B cell (primary cell): ENCODE measurements around the gene CDK6. TPM values are rescaled to one million over a fixed set of nuclear protein-coding genes. Genes with fewer than 3 reads are reported as not detected.

Experiments
- ATAC-seq: fragments of 200-7000 bp; cut with Tn5 transposase; one replicate; pipeline ENCODE4 v1.10.0; 2021; ENCODE audit warnings: low read depth, mild to moderate bottlenecking, moderate number of reproducible peaks, moderate library complexity
- CTCF ChIA-PET: fragments of 350-600 bp; sonication (Branson Sonifier 250); formaldehyde crosslinking; loops from one replicate; lab custom pipeline; 2021; ENCODE audit warnings: antibody characterized with exemption, inconsistent platforms; lab: Charles Lee
- POLR2A ChIA-PET: fragments of 350-600 bp; sonication (Branson Sonifier 250); formaldehyde crosslinking; loops from one replicate; lab custom pipeline; 2021; ENCODE audit warnings: antibody characterized with exemption; lab: Charles Lee
- DNase-seq: peaks from one replicate; pipeline ENCODE4 v3.0.0; 2013
- H2AFZ ChIP-seq: 2 replicates; pipeline ENCODE4 v1.6.1; 2012; ENCODE audit warnings: mild to moderate bottlenecking, low read depth, low read length; ENCODE audit not compliant: insufficient read depth, poor library complexity, severe bottlenecking
- H3K27ac ChIP-seq, 2 donors: 1 replicate in 1 of 2; 2 replicates in 1 of 2; pipeline ENCODE4 v1.5.1; 2012 to 2013; ENCODE audit warnings: low read length in 2 of 2, mild to moderate bottlenecking in 2 of 2, moderate library complexity in 1 of 2
- H3K27me3 ChIP-seq, 4 experiments: fragments of 200-600 bp in 1 of 4; sonication (generic) in 1 of 4; replicated peaks in 1 of 4; 1 replicate in 2 of 4; 2 replicates in 2 of 4; pipeline versions ENCODE4 v1.6.1 to v1.7.0; 2013 to 2016; ENCODE audit warnings: low read length in 3 of 4, mild to moderate bottlenecking in 2 of 4, mixed read lengths in 1 of 4, moderate library complexity in 1 of 4; ENCODE audit not compliant: insufficient read depth in 4 of 4, control insufficient read depth in 3 of 4; ENCODE audit errors: control extremely low read depth in 1 of 4
- H3K36me3 ChIP-seq, 2 experiments: replicated peaks in 1 of 2; 1 replicate in 1 of 2; 2 replicates in 1 of 2; pipeline versions ENCODE4 v1.6.1 to v1.7.1; 2013; ENCODE audit warnings: low read length in 1 of 2; ENCODE audit not compliant: insufficient read depth in 2 of 2, control insufficient read depth in 1 of 2; ENCODE audit errors: control extremely low read depth in 1 of 2, extremely low read depth in 1 of 2
- H3K4me1 ChIP-seq, 2 donors: fragments of 200-600 bp in 1 of 2; sonication (generic) in 1 of 2; 1 replicate in 1 of 2; 2 replicates in 1 of 2; pipeline versions ENCODE4 v1.5.1 to v1.6.1; 2013 to 2017; ENCODE audit warnings: low read length in 2 of 2; ENCODE audit not compliant: control insufficient read depth in 2 of 2, insufficient read depth in 2 of 2
- H3K4me2 ChIP-seq: replicated peaks from 2 replicates; pipeline ENCODE3; 2012; ENCODE audit warnings: mild to moderate bottlenecking, low read depth, low read length; ENCODE audit not compliant: poor library complexity, severe bottlenecking
- H3K4me3 ChIP-seq, 5 experiments: fragments of 200-600 bp in 1 of 5; sonication (generic) in 1 of 5; 1 replicate in 3 of 5; 2 replicates in 2 of 5; pipeline versions ENCODE4 v1.5.1 to v1.7.0; 2011 to 2016; ENCODE audit warnings: low read length in 4 of 5, mild to moderate bottlenecking in 4 of 5, low read depth in 2 of 5, control low read depth in 1 of 5, moderate library complexity in 1 of 5; ENCODE audit not compliant: insufficient read depth in 1 of 5; ENCODE audit errors: control extremely low read depth in 1 of 5, extremely low read depth in 1 of 5
- H3K79me2 ChIP-seq: fragments of 200-600 bp; sonication (generic); one replicate; pipeline ENCODE4 v1.6.0; 2016; ENCODE audit warnings: low read length; ENCODE audit not compliant: control insufficient read depth, insufficient read depth
- H3K9ac ChIP-seq: fragments of 200-600 bp; sonication (generic); 2 replicates; pipeline ENCODE4 v1.6.1; 2017; ENCODE audit warnings: mild to moderate bottlenecking, low read length, moderate library complexity
- H3K9me3 ChIP-seq, 3 donors: one replicate each; pipeline versions ENCODE4 v1.6.1 to v1.7.1; 2013; ENCODE audit warnings: low read length in 2 of 3; ENCODE audit not compliant: control insufficient read depth in 2 of 3, insufficient read depth in 1 of 3; ENCODE audit errors: control extremely low read depth in 1 of 3
- H4K20me1 ChIP-seq: 2 replicates; pipeline ENCODE4 v1.6.0; 2012; ENCODE audit warnings: mild to moderate bottlenecking, low read length; ENCODE audit not compliant: insufficient read depth, control insufficient read depth, poor library complexity, severe bottlenecking
- H3K27ac Mint-ChIP-seq: one replicate; pipeline ENCODE4 v1.8.0; 2021; ENCODE audit warnings: mixed read lengths
- H3K27me3 Mint-ChIP-seq: one replicate; pipeline ENCODE4 v1.8.0; 2021; ENCODE audit warnings: mixed read lengths
- H3K4me1 Mint-ChIP-seq: one replicate; pipeline ENCODE4 v1.8.0; 2021; ENCODE audit warnings: mixed read lengths
- H3K4me3 Mint-ChIP-seq: one replicate; pipeline ENCODE4 v1.8.0; 2021; ENCODE audit warnings: mixed read lengths
- H3K9me3 Mint-ChIP-seq: one replicate; pipeline ENCODE4 v1.8.0; 2022; ENCODE audit warnings: mixed read lengths; ENCODE audit not compliant: insufficient read depth
- EZH2 ChIP-seq: IDR thresholded peaks from 2 replicates; pipeline ENCODE4 v1.6.1; 2012; ENCODE audit warnings: borderline replicate concordance, low read depth, mild to moderate bottlenecking, moderate library complexity, low read length; ENCODE audit not compliant: insufficient read depth, poor library complexity, severe bottlenecking
- WGBS: methylation state at CpG from one replicate; pipeline ENCODE4 v1.1.5; 2013; ENCODE audit warnings: missing lambda C conversion rate; ENCODE audit not compliant: insufficient coverage; 5-methylcytosine and 5-hydroxymethylcytosine counted together
- intact Hi-C: fragments of 100-400 bp; cut with micrococcal nuclease; formaldehyde crosslinking; loops from one replicate; pipeline ENCODE4 v1.10.0; 2022
- polyA plus RNA-seq: library from polyadenylated mRNA; depleted of rRNA; stranded (reverse); fragments of >200 nt; gene quantifications from 2 replicates; pipeline ENCODE4 v1.2.3, GENCODE V29; 2012
- total RNA-seq, 2 donors: library from RNA; stranded (reverse); fragments of 120-200 nt in 1 of 2; gene quantifications; 1 replicate in 1 of 2; 2 replicates in 1 of 2; pipeline versions ENCODE4 v1.2.3 to v1.2.4, GENCODE V29; 2013 to 2022
- TF ChIP-seq, protein P1 (sequence below): fragments of 200-600 bp; IDR thresholded peaks from one replicate; pipeline ENCODE4 v1.8.0; 2022; ENCODE audit warnings: antibody characterized with exemption, mild to moderate bottlenecking

The CDK6 gene
- total and polyA plus RNA-seq, 2 donors (not counting 1 experiment from before 2014, with no cell fraction given): 3.0 to 14.6 TPM

DNA sequence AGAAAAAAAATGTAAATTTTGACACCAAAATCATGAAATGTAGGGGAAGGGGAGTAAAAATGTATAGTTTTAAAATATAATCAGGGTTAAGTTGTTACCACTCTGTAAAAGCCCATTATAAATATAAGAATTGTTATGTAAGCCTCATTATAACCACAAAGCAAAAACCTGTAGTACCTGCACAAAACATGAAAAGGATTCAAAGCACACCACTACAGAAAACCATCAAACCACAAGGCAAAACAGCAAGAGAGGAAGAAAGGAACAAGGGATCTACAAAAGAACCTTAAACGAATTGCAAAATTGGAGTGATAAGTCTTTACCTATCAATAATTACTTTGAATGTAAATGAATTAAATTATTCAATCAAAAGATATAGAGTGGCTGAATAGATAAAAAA, 41.0 kb upstream of the CDK6 start:
- Mint-ChIP-seq H3K9me3 (peaks cover 9% of the 10 kb centered on the region), H3K27ac (no peak overlapping the region), H3K4me1 (no peaks in the 10 kb centered on the region), H3K27me3 (no peaks in the 10 kb centered on the region), H3K4me3 (no peak overlapping the region)
- no peaks in the 10 kb centered on the region for H3K79me2 ChIP-seq
- ATAC-seq (no peak), DNase-seq (no peak)
- no peaks in the 10 kb centered on the region for H3K4me1 ChIP-seq
- CTCF ChIA-PET: no interaction called here
- H3K9me3 ChIP-seq: peaks cover 1 to 8% (median 3%) of the 10 kb centered on the region in 3 donors
- intact Hi-C loops: no loop called here
- H3K4me2 ChIP-seq: no peak overlapping the region
- H3K36me3 ChIP-seq: no peaks in the 10 kb centered on the region
- no peaks in the 10 kb centered on the region for H4K20me1 ChIP-seq
- no peak overlapping the region for H3K9ac ChIP-seq
- H3K27me3 ChIP-seq: no peaks in the 10 kb centered on the region
- no peak overlapping the region for H3K27ac ChIP-seq
- H3K4me3 ChIP-seq: no peak overlapping the region
- no CpG with 5 or more reads among the region's 1 CpG for WGBS
- POLR2A ChIA-PET: no interaction called here
- TF ChIP-seq, protein P1, sequence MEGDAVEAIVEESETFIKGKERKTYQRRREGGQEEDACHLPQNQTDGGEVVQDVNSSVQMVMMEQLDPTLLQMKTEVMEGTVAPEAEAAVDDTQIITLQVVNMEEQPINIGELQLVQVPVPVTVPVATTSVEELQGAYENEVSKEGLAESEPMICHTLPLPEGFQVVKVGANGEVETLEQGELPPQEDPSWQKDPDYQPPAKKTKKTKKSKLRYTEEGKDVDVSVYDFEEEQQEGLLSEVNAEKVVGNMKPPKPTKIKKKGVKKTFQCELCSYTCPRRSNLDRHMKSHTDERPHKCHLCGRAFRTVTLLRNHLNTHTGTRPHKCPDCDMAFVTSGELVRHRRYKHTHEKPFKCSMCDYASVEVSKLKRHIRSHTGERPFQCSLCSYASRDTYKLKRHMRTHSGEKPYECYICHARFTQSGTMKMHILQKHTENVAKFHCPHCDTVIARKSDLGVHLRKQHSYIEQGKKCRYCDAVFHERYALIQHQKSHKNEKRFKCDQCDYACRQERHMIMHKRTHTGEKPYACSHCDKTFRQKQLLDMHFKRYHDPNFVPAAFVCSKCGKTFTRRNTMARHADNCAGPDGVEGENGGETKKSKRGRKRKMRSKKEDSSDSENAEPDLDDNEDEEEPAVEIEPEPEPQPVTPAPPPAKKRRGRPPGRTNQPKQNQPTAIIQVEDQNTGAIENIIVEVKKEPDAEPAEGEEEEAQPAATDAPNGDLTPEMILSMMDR: no peak
- no peak for TF ChIP-seq EZH2
- no peak overlapping the region for H2AFZ ChIP-seq

DNA sequence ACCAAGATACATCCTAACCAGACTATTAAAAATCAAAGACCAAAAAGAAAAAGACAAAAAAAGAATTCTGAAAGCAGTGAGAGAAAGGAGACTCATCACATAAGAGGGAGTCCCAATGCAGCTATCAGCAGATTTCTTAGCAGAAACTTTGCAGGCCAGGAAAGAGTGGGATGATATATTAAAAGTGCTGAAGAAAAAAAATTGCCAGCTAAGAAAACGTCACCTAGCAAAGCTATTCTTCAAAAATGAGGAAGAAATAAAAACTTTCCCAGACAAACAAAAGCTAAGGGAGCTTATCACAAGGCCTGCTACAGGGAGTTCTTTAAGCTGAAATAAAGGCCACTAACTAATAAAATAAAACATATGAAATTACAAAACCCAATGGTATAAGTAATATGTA, 40.5 kb upstream of the CDK6 start:
- H3K27ac ChIP-seq: no peak overlapping the region
- POLR2A ChIA-PET: no interaction called here

More for the DNA sequence above, 40.5 kb upstream of the CDK6 start:
- Histone ChIP-seq H3K9me3 (peaks cover 0 to 8% (median 0%) of the 10 kb centered on the region in 3 donors), H2AFZ (no peak overlapping the region), H3K27me3 (no peaks in the 10 kb centered on the region), H3K9ac (no peak overlapping the region), H3K4me2 (no peak overlapping the region), H3K36me3 (no peaks in the 10 kb centered on the region), H3K4me3 (no peak overlapping the region), H3K4me1 (no peaks in the 10 kb centered on the region), H3K79me2 (no peaks in the 10 kb centered on the region), H4K20me1 (no peaks in the 10 kb centered on the region)
- TF ChIP-seq, protein P1: no peak
- no peak for TF ChIP-seq EZH2
- CTCF ChIA-PET: no interaction called here
- DNase-seq (no peak), ATAC-seq (no peak)
- no peak overlapping the region for H3K27ac Mint-ChIP-seq
- WGBS: no CpG with 5 or more reads among the region's 1 CpG
- no peaks in the 10 kb centered on the region for H3K27me3 Mint-ChIP-seq
- no peaks in the 10 kb centered on the region for H3K4me1 Mint-ChIP-seq
- intact Hi-C loops: no loop called here
- peaks cover 6% of the 10 kb centered on the region for H3K9me3 Mint-ChIP-seq
- H3K4me3 Mint-ChIP-seq: no peak overlapping the region
